T-cell (primary cell): ENCODE data around the gene ZC3H6. TPM values are rescaled to one million over a fixed set of nuclear protein-coding genes. Genes with fewer than 3 reads are reported as not detected.
A peak's percentile ranks its signal among the peaks of the same experiment; 100 is the strongest.

Experiments
- ATAC-seq, 4 experiments: fragments of 200-7000 bp in 3 of 4; fragments of 150-1000 bp in 1 of 4; cut with Tn5 transposase; replicated peaks in 1 of 4; 1 replicate in 3 of 4; 2 replicates in 1 of 4; pipeline ENCODE4 v1.10.0; 2021; ENCODE audit warnings: moderate library complexity in 3 of 4, mild to moderate bottlenecking in 2 of 4, moderate number of reproducible peaks in 1 of 4
- CTCF ChIA-PET, 2 donors: fragments of 300-600 bp; sonication (Branson Sonifier 250); formaldehyde crosslinking; loops; one replicate each; lab custom pipeline; 2022; ENCODE audit warnings: antibody characterized with exemption in 2 of 2; lab: Charles Lee
- POLR2A ChIA-PET, 2 donors: fragments of 300-600 bp; sonication (Branson Sonifier 250); formaldehyde crosslinking; loops; one replicate each; lab custom pipeline; 2022; ENCODE audit warnings: antibody characterized with exemption in 2 of 2; lab: Charles Lee
- DNase-seq, 35 experiments: peaks; one replicate each; pipeline versions ENCODE4 v3.0.0 to v3.0.0-alpha.2; 2013 to 2023
- H3K27ac ChIP-seq: one replicate; pipeline ENCODE4 v1.5.1; 2013; ENCODE audit warnings: low read length
- H3K27me3 ChIP-seq, 2 experiments: replicated peaks in 1 of 2; 1 replicate in 1 of 2; 2 replicates in 1 of 2; pipeline versions ENCODE4 v1.6.1 to v1.7.0; 2013; ENCODE audit warnings: low read length in 1 of 2, mixed read lengths in 1 of 2; ENCODE audit not compliant: control insufficient read depth in 2 of 2, insufficient read depth in 2 of 2; ENCODE audit errors: extremely low read depth in 1 of 2
- H3K36me3 ChIP-seq, 2 donors: 1 replicate in 1 of 2; 2 replicates in 1 of 2; pipeline versions ENCODE4 v1.6.1 to v1.7.0; 2013; ENCODE audit warnings: low read length in 1 of 2; ENCODE audit not compliant: control insufficient read depth in 2 of 2, insufficient read depth in 1 of 2; ENCODE audit errors: extremely low read depth in 1 of 2
- H3K4me1 ChIP-seq, 2 experiments: 1 replicate in 1 of 2; 2 replicates in 1 of 2; pipeline versions ENCODE4 v1.6.1 to v1.7.0; 2013; ENCODE audit warnings: low read length in 2 of 2, mixed read lengths in 1 of 2; ENCODE audit not compliant: insufficient read depth in 2 of 2, control insufficient read depth in 1 of 2; ENCODE audit errors: extremely low read depth in 1 of 2
- H3K4me3 ChIP-seq, 2 donors: 1 replicate in 1 of 2; 2 replicates in 1 of 2; pipeline versions ENCODE4 v1.5.1 to v1.7.0; 2013; ENCODE audit warnings: mild to moderate bottlenecking in 2 of 2, low read length in 1 of 2, moderate library complexity in 1 of 2; ENCODE audit not compliant: control insufficient read depth in 1 of 2; ENCODE audit errors: extremely low read depth in 1 of 2
- H3K9me3 ChIP-seq: 2 replicates; pipeline ENCODE4 v1.7.0; 2013
- H3K27ac Mint-ChIP-seq, 2 donors: one replicate each; pipeline ENCODE4 v1.8.0; 2020 to 2021; ENCODE audit warnings: mild to moderate bottlenecking in 2 of 2, mixed read lengths in 2 of 2
- H3K27me3 Mint-ChIP-seq, 2 donors: one replicate each; pipeline ENCODE4 v1.8.0; 2021 to 2022; ENCODE audit warnings: mixed read lengths in 2 of 2
- H3K36me3 Mint-ChIP-seq: one replicate; pipeline ENCODE4 v1.8.0; 2021; ENCODE audit warnings: mixed read lengths
- H3K4me1 Mint-ChIP-seq, 3 donors: one replicate each; pipeline ENCODE4 v1.8.0; 2020 to 2022; ENCODE audit warnings: mixed read lengths in 3 of 3, mild to moderate bottlenecking in 1 of 3
- H3K4me3 Mint-ChIP-seq, 3 donors: one replicate each; pipeline ENCODE4 v1.8.0; 2020 to 2022; ENCODE audit warnings: mild to moderate bottlenecking in 3 of 3, mixed read lengths in 3 of 3, moderate library complexity in 3 of 3
- H3K9me3 Mint-ChIP-seq, 3 donors: one replicate each; pipeline ENCODE4 v1.8.0; 2020 to 2022; ENCODE audit warnings: mixed read lengths in 3 of 3
- WGBS: methylation state at CpG from one replicate; pipeline ENCODE4 v1.1.5; 2013; ENCODE audit warnings: missing lambda C conversion rate; ENCODE audit not compliant: insufficient coverage; 5-methylcytosine and 5-hydroxymethylcytosine counted together
- total RNA-seq, 35 experiments: library from RNA in 6 of 35; stranded (reverse) in 6 of 35; fragments of 120-200 nt in 1 of 35; gene quantifications; one replicate each; pipeline versions ENCODE4 v1.2.1 to v1.2.4 and lab custom pipeline; 2013 to 2026

The ZC3H6 gene
- total RNA-seq, 5 donors from 2014 or later (not counting 1 experiment from before 2014, with no cell fraction given), result 19.6 to 29.9 (median 25.9) TPM

DNA sequence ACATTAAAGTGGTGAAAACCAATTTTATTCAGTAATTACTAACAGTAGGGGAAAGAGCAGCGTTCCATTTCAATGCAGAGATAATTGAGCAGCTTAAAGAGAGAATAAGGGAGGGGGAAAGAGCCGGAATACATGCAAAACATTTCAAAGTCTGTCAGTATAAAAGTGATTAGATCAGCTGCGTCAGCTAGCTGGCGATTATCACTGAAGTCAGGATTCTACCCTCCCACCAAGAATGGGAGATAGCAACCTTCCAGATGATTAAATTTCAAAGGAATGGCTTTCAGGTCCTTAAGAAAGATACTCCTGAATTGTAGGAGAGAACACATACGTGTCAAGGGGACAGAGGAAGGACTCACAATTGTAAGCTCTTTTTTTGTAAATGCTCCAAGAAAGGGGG, 2.7 kb upstream of the ZC3H6 start:
- no peaks in the 10 kb centered on the region for H3K27me3 ChIP-seq
- no peak for DNase-seq
- POLR2A ChIA-PET, result interaction anchor here in 1 of 2 donors (0.6 kb wide), 1 partner anchor 398 kb away, joined by 3 read pairs; no protein-coding TSS in a partner anchor
- Mint-ChIP-seq H3K27ac (no peak overlapping the region), H3K4me1 (peaks cover 10 to 12% (median 11%) of the 10 kb centered on the region in 3 donors), H3K9me3 (peaks cover 2 to 8% (median 4%) of the 10 kb centered on the region in 3 donors), H3K4me3 (no peak overlapping the region), H3K36me3 (peaks cover 6% of the 10 kb centered on the region), H3K27me3 (no peaks in the 10 kb centered on the region)
- H3K9me3 ChIP-seq, result no peaks in the 10 kb centered on the region
- peaks cover 3 to 10% of the 10 kb centered on the region in 2 experiments for H3K4me1 ChIP-seq
- CTCF ChIA-PET, result interaction anchor here (1.0 to 1.8 kb wide), 3 partner anchors 9 to 18 kb away, joined by 3 to 5 read pairs (median 3); partner anchors contain the start of gene ZC3H8 (in 1 of the 2)
- no peak overlapping the region for H3K27ac ChIP-seq
- H3K36me3 ChIP-seq, result no peaks in the 10 kb centered on the region
- H3K4me3 ChIP-seq, result no peak overlapping the region
- no peak for ATAC-seq
- 88% methylated on average over 1 of the region's 5 CpGs for WGBS

DNA sequence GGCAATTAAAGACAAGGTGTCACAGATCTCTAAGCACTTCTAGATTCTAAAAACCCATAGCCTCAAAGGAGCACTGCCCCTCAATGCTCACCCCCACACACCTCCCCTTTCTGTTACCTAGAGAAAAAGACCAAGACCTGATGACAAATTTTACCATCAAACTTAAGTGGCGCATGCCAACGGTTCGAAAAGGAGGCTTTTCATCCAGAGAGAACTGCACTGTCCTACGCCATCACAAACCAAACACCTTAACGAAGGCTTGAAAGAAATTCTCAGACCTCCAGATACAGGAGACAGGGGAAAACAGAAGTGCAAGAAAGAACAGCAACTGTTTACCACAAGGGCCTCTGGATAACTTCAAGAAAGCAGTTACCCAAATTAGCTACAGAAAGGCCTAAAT, 2.0 kb upstream of the ZC3H6 start:
- no peak for ATAC-seq
- Mint-ChIP-seq H3K27me3 (no peaks in the 10 kb centered on the region), H3K36me3 (peaks cover 3% of the 10 kb centered on the region), H3K4me3 (peak overlapping the region in 1 of 3 donors; percentile 28), H3K4me1 (peaks cover 14 to 15% (median 15%) of the 10 kb centered on the region in 3 donors), H3K27ac (peak overlapping the region in 1 of 2 donors; percentile 17), H3K9me3 (peaks cover 2 to 4% (median 4%) of the 10 kb centered on the region in 3 donors)
- H3K27me3 ChIP-seq, result no peaks in the 10 kb centered on the region
- WGBS, result 93% methylated on average over 2 of the region's 5 CpGs
- no peaks in the 10 kb centered on the region for H3K36me3 ChIP-seq
- DNase-seq, result no peak
- POLR2A ChIA-PET, result interaction anchor here (0.6 to 0.7 kb wide), 2 partner anchors 12 to 15 kb away, joined by 5 to 7 read pairs; no protein-coding TSS in a partner anchor
- no peak overlapping the region for H3K4me3 ChIP-seq
- H3K9me3 ChIP-seq, result no peaks in the 10 kb centered on the region
- no peak overlapping the region for H3K27ac ChIP-seq
- H3K4me1 ChIP-seq, result peaks cover 6 to 10% of the 10 kb centered on the region in 2 experiments
- CTCF ChIA-PET, result interaction anchor here (0.6 to 1.8 kb wide), 3 partner anchors 10 to 160 kb away, joined by 3 to 5 read pairs (median 4); partner anchors contain the start of gene RGPD8 (in 1 of the 2)

- Mint-ChIP-seq H3K9me3 (no peaks in the 10 kb centered on the region), H3K4me3 (peak overlapping the region; percentile 90 to 94 (median 92)), H3K4me1 (peaks cover 32 to 34% (median 32%) of the 10 kb centered on the region in 3 donors), H3K36me3 (no peaks in the 10 kb centered on the region), H3K27ac (peak overlapping the region; percentile 98), H3K27me3 (no peaks in the 10 kb centered on the region)
- ChIA-PET CTCF (no interaction called here), POLR2A (no interaction called here)
- DNase-seq (peak; percentile 57 to 83 (median 71)), ATAC-seq (peak; percentile 59 to 69 (median 64))
- Histone ChIP-seq H3K36me3 (no peaks in the 10 kb centered on the region), H3K9me3 (no peaks in the 10 kb centered on the region), H3K4me3 (peak overlapping the region; percentile 94 to 100), H3K27me3 (no peaks in the 10 kb centered on the region), H3K27ac (peak overlapping the region; percentile 100), H3K4me1 (peaks cover 7 to 10% of the 10 kb centered on the region in 2 experiments)
- WGBS, result under 1% methylated on average over 46 of the region's 66 CpGs
Observed at GRCh38 chr2:112275887-112276773, 733 bp downstream of the ZC3H6 start.

- no peak overlapping the region for H3K4me3 ChIP-seq
- Mint-ChIP-seq H3K27ac (peak overlapping the region in 1 of 2 donors; percentile 16), H3K4me1 (peaks cover 38 to 39% (median 38%) of the 10 kb centered on the region in 3 donors)
Observed at GRCh38 chr2:112276954-112277353, 1.6 kb downstream of the ZC3H6 start.

DNA sequence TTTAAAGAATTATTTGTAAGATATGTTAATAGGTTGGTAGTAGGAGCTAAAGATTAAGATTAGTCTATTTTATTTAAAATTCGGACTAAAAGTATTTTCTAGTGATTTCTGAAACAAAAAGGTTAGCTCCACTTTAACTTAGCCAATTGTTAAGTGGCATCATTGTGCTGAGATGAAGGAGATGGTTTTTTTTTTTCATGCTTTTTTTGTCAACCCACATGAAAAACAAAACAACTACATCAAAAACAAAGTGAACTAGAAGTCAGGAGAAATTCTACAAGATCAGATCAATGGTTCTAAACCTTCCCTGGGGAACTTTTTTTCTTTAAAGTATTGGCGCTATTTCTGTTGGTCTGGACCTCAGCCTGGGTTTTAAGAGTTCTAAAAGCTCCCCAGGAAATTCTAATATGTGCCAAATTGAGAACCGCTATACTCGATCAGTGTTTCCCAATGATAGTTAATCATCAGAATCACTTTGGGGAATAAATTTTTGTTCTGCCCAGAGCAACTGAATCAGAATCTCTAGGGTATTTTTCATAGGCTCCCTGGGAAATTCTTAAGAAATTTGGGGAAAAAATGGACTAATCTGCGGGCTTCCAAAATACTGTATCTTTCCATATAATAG, 2.3 kb downstream of the ZC3H6 start:
- Mint-ChIP-seq H3K27me3 (no peaks in the 10 kb centered on the region), H3K4me3 (peak overlapping the region in 2 of 3 donors; percentile 80 to 90), H3K27ac (peak overlapping the region in 1 of 2 donors; percentile 28), H3K36me3 (no peaks in the 10 kb centered on the region), H3K4me1 (peaks cover 41 to 45% (median 44%) of the 10 kb centered on the region in 3 donors), H3K9me3 (no peaks in the 10 kb centered on the region)
- H3K27ac ChIP-seq, result no peak overlapping the region
- ATAC-seq (no peak), DNase-seq (peak in 1 of 35 experiments; percentile 54)
- H3K27me3 ChIP-seq, result no peaks in the 10 kb centered on the region
- CTCF ChIA-PET, result interaction anchor here in 1 of 2 donors (0.5 to 0.8 kb wide), 3 partner anchors 18 to 395 kb away, joined by 3 to 5 read pairs (median 3); no protein-coding TSS in a partner anchor
- H3K36me3 ChIP-seq, result no peaks in the 10 kb centered on the region
- H3K4me1 ChIP-seq, result peaks cover 7 to 10% of the 10 kb centered on the region in 2 experiments
- no peak overlapping the region for H3K4me3 ChIP-seq
- WGBS, result 67% methylated on average over 1 of the region's 5 CpGs
- H3K9me3 ChIP-seq, result no peaks in the 10 kb centered on the region
- POLR2A ChIA-PET, result interaction anchor here (0.6 to 1.3 kb wide), 5 partner anchors 11 to 399 kb away, joined by 3 to 31 read pairs (median 7); partner anchors contain the start of gene ZC3H8 (in 1 of the 2)

More at GRCh38 chr2:112276954-112277353, 1.6 kb downstream of the ZC3H6 start:
- Histone ChIP-seq H3K4me1 (peaks cover 7 to 10% of the 10 kb centered on the region in 2 experiments), H3K27ac (no peak overlapping the region), H3K36me3 (no peaks in the 10 kb centered on the region), H3K27me3 (no peaks in the 10 kb centered on the region), H3K9me3 (no peaks in the 10 kb centered on the region)
- no CpG with 5 or more reads among the region's 5 CpGs for WGBS
- no peaks in the 10 kb centered on the region for H3K36me3 Mint-ChIP-seq
- peak overlapping the region; percentile 80 to 92 (median 90) for H3K4me3 Mint-ChIP-seq
- DNase-seq (no peak), ATAC-seq (no peak)
- H3K27me3 Mint-ChIP-seq, result no peaks in the 10 kb centered on the region
- POLR2A ChIA-PET, result interaction anchor here (0.6 to 1.3 kb wide), 3 partner anchors 10 to 267 kb away, joined by 3 to 7 read pairs (median 5); no protein-coding TSS in a partner anchor
- CTCF ChIA-PET, result interaction anchor here in 1 of 2 donors (0.5 to 0.7 kb wide), 2 partner anchors 79 to 395 kb away, joined by 3 read pairs; no protein-coding TSS in a partner anchor
- H3K9me3 Mint-ChIP-seq, result no peaks in the 10 kb centered on the region
